Nephron (organoid): Measurements from ENCODE around the gene GPR39.

Source experiments
- H3K27ac Mint-ChIP-seq, 3 experiments: 2 replicates each; pipeline ENCODE4 v1.8.0; 2020; ENCODE audit warnings: mixed read lengths in 3 of 3, mild to moderate bottlenecking in 2 of 3, moderate library complexity in 1 of 3
- H3K27me3 Mint-ChIP-seq: 2 replicates; pipeline ENCODE4 v1.8.0; 2021; ENCODE audit warnings: low read depth, mild to moderate bottlenecking, moderate library complexity, mixed read lengths
- H3K36me3 Mint-ChIP-seq: 2 replicates; pipeline ENCODE4 v1.8.0; 2020; ENCODE audit warnings: low read depth, mixed read lengths
- H3K4me1 Mint-ChIP-seq: 2 replicates; pipeline ENCODE4 v1.8.0; 2020; ENCODE audit warnings: mixed read lengths
- H3K4me3 Mint-ChIP-seq, 3 experiments: 2 replicates each; pipeline ENCODE4 v1.8.0; 2020; ENCODE audit warnings: mild to moderate bottlenecking in 3 of 3, mixed read lengths in 3 of 3, moderate library complexity in 2 of 3
- H3K9me3 Mint-ChIP-seq: 2 replicates; pipeline ENCODE4 v1.8.0; 2020; ENCODE audit warnings: mixed read lengths
- TF ChIP-seq, protein P1 (sequence below), 3 experiments: fragments of 200-600 bp; sonication (generic); IDR thresholded peaks; one replicate each; pipeline ENCODE4 v1.5.0; 2021; ENCODE audit warnings: antibody characterized with exemption in 3 of 3; ENCODE audit not compliant: unreplicated experiment in 3 of 3

GPR39 gene

DNA sequence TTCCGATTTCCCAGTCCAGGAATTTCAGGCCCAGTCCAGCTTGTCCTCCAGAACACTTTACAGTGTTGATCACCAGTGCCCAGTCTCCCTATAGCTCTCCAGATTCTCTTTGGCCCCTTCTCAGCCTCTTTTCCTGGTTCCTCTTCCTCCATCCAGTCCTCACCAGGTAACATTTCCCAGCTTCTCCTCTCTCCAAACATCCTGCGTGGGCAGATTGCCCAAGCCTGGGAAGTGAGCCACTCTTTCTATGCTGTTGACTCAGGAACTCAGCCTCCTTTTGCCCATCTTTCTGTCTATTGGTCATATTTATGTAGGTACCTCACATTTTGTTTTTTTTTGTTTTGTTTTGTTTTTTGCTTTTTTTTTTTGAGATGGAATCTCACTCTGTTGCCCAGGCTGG, 144.0 kb downstream of the GPR39 start:
- TF ChIP-seq, protein P1, sequence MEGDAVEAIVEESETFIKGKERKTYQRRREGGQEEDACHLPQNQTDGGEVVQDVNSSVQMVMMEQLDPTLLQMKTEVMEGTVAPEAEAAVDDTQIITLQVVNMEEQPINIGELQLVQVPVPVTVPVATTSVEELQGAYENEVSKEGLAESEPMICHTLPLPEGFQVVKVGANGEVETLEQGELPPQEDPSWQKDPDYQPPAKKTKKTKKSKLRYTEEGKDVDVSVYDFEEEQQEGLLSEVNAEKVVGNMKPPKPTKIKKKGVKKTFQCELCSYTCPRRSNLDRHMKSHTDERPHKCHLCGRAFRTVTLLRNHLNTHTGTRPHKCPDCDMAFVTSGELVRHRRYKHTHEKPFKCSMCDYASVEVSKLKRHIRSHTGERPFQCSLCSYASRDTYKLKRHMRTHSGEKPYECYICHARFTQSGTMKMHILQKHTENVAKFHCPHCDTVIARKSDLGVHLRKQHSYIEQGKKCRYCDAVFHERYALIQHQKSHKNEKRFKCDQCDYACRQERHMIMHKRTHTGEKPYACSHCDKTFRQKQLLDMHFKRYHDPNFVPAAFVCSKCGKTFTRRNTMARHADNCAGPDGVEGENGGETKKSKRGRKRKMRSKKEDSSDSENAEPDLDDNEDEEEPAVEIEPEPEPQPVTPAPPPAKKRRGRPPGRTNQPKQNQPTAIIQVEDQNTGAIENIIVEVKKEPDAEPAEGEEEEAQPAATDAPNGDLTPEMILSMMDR (IDR thresholded peaks at IDR 0.05; ENCODE audit: unreplicated experiment in 3 of 3): no peak

DNA sequence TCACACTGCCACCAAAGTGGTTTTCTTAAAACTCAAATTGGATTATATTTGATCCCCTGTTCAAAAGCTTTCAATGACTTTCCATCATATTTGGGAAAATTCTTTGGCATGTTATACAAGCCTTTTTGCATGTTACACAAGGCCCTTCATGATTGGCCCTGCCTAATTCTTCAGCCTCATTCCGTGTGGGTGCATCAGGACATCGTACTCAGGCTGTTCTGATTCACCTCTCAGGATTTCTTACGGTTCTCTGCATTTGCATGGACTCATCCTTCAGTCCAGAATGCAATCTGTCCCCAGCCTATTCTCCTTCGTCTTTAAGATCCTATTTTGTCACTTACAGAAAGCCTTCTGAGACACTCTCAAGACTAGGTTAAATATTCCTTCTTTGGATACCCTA, 145.6 kb downstream of the GPR39 start:
- peaks cover 9% of the 10 kb centered on the region for H3K27me3 Mint-ChIP-seq
- no peaks in the 10 kb centered on the region for H3K36me3 Mint-ChIP-seq
- peaks cover 8% of the 10 kb centered on the region for H3K9me3 Mint-ChIP-seq
- no peak overlapping the region for H3K27ac Mint-ChIP-seq
- TF ChIP-seq, protein P1 (IDR thresholded peaks at IDR 0.05; ENCODE audit: unreplicated experiment in 3 of 3): no peak
- no peak overlapping the region for H3K4me3 Mint-ChIP-seq
- no peaks in the 10 kb centered on the region for H3K4me1 Mint-ChIP-seq

More for the DNA sequence above, 144.0 kb downstream of the GPR39 start:
- no peak overlapping the region for H3K4me3 Mint-ChIP-seq
- peaks cover 2% of the 10 kb centered on the region for H3K9me3 Mint-ChIP-seq
- H3K27me3 Mint-ChIP-seq: peaks cover 9% of the 10 kb centered on the region
- H3K36me3 Mint-ChIP-seq: no peaks in the 10 kb centered on the region
- no peak overlapping the region for H3K27ac Mint-ChIP-seq
- H3K4me1 Mint-ChIP-seq: no peaks in the 10 kb centered on the region

DNA sequence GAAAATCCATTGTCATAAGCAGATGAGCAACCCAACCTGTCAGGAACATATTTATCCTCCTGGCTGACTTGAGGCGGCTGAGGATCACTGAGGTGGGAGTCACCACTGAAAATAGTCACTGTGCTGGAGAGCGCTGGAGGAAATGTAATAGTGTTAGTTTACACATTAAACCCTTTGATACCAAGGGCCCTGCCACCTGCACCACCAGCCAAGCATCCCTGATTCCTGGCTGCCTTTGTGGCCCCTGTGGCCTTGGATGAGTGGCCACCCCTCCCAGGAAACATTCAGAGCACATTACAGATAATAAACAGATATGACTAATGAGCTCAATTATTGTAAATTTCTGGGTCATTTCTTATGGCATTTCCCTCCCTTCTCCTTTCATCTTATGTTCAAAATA, 147.5 kb downstream of the GPR39 start:
- no peak overlapping the region for H3K4me3 Mint-ChIP-seq
- peaks cover 8% of the 10 kb centered on the region for H3K9me3 Mint-ChIP-seq
- no peak overlapping the region for H3K27ac Mint-ChIP-seq
- H3K4me1 Mint-ChIP-seq: no peaks in the 10 kb centered on the region
- peaks cover 9% of the 10 kb centered on the region for H3K27me3 Mint-ChIP-seq
- TF ChIP-seq, protein P1 (IDR thresholded peaks at IDR 0.05; ENCODE audit: unreplicated experiment in 3 of 3): no peak
- H3K36me3 Mint-ChIP-seq: no peaks in the 10 kb centered on the region

DNA sequence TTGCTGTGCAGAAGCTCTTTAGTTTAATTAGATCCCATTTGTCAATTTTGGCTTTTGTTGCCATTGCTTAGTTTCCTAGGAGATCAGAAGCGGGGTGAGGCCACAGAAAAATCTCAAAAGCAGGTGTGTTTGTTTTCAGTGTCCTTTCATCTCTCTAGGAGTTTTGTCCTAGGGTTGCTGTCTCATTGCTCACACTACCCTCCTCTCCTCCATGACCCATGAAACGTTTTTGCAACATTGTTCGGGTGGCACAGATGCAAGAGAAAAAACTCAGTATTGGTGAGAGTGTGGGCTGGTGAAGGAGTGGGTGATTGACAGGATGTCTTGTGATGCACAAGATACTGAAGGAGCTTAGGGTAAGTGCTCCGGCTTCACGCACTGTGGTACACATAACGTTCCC, 149.8 kb downstream of the GPR39 start:
- no peaks in the 10 kb centered on the region for H3K4me1 Mint-ChIP-seq
- H3K4me3 Mint-ChIP-seq: no peak overlapping the region
- no peaks in the 10 kb centered on the region for H3K36me3 Mint-ChIP-seq
- H3K27me3 Mint-ChIP-seq: peaks cover 5% of the 10 kb centered on the region
- H3K27ac Mint-ChIP-seq: no peak overlapping the region
- peaks cover 8% of the 10 kb centered on the region for H3K9me3 Mint-ChIP-seq
- TF ChIP-seq, protein P1 (IDR thresholded peaks at IDR 0.05; ENCODE audit: unreplicated experiment in 3 of 3): no peak

DNA sequence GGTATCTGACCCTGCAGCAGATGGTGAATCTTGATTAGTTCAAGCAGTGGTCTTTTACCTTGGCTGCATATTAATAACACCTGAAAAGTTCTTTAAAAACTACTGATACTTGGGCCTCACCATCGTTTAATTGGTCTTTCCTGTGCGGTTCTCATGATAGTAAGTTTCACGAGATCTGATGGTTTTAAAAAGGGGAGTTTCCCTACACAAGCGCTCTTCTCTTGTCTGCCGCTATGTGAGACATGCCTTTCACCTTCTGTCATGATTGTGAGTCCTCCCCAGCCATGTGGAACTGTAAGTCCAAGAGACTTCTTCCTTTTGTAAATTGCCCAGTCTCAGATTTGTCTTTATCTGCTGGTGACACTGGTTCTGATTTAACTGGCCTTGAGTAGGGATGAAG, 151.1 kb downstream of the GPR39 start:
- H3K36me3 Mint-ChIP-seq: no peaks in the 10 kb centered on the region
- no peak overlapping the region for H3K4me3 Mint-ChIP-seq
- H3K27ac Mint-ChIP-seq: no peak overlapping the region
- peaks cover 12% of the 10 kb centered on the region for H3K27me3 Mint-ChIP-seq
- H3K9me3 Mint-ChIP-seq: peaks cover 8% of the 10 kb centered on the region
- H3K4me1 Mint-ChIP-seq: no peaks in the 10 kb centered on the region
- TF ChIP-seq, protein P1 (IDR thresholded peaks at IDR 0.05; ENCODE audit: unreplicated experiment in 3 of 3): no peak

DNA sequence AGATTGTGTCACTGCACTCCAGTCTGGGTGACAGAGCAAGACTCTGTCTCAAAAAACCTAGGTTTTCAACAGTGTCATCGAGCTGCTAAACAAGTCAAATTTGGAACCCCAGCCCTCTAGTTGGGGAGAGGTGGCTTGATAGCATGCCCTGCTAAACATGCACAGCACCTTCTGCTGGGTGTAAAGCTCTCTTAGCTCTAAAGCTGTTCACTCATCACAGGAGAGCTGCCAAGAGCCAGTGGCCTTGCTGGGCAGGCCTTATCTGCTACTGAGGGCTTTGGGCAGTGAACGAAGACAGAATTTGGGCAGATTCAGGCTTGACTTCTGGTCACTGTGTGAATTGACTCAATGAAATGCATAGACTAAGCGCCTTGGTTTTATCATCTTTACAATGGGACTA, 152.1 kb downstream of the GPR39 start:
- Mint-ChIP-seq H3K27ac (no peak overlapping the region), H3K4me3 (no peak overlapping the region), H3K4me1 (no peaks in the 10 kb centered on the region), H3K27me3 (peaks cover 12% of the 10 kb centered on the region), H3K36me3 (no peaks in the 10 kb centered on the region), H3K9me3 (peaks cover 8% of the 10 kb centered on the region)
- TF ChIP-seq, protein P1 (IDR thresholded peaks at IDR 0.05; ENCODE audit: unreplicated experiment in 3 of 3): no peak
